KMS-11 (cell line): ENCODE data around the gene PPM1H.

Experiments
- H2AFZ ChIP-seq: fragments of 200-600 bp; sonication (generic); 2 replicates; pipeline ENCODE4 v1.6.1; 2016; ENCODE audit warnings: antibody characterized with exemption, mixed run types, low read depth
- H3K27ac ChIP-seq: fragments of 200-600 bp; sonication (generic); 2 replicates; pipeline ENCODE4 v1.6.1; 2016; ENCODE audit warnings: mild to moderate bottlenecking, mixed run types
- H3K27me3 ChIP-seq: fragments of 200-600 bp; sonication (generic); 2 replicates; pipeline ENCODE4 v1.6.1; 2017; ENCODE audit warnings: mild to moderate bottlenecking, low read depth, mixed run types, moderate library complexity; ENCODE audit not compliant: insufficient read depth
- H3K36me3 ChIP-seq: fragments of 200-600 bp; sonication (generic); 2 replicates; pipeline ENCODE4 v1.6.1; 2017; ENCODE audit warnings: mild to moderate bottlenecking, mixed run types; ENCODE audit not compliant: insufficient read depth
- H3K4me1 ChIP-seq: fragments of 200-600 bp; sonication (generic); 2 replicates; pipeline ENCODE4 v1.6.1; 2016; ENCODE audit warnings: mild to moderate bottlenecking, low read depth, mixed run types; ENCODE audit not compliant: poor library complexity, severe bottlenecking
- H3K4me2 ChIP-seq: fragments of 200-600 bp; sonication (generic); 2 replicates; pipeline ENCODE4 v1.7.0; 2016; ENCODE audit warnings: mild to moderate bottlenecking, mixed run types
- H3K4me3 ChIP-seq: fragments of 200-600 bp; sonication (generic); IDR thresholded peaks from 2 replicates; pipeline ENCODE4 v1.6.1; 2017; ENCODE audit warnings: low read depth, low read length, mixed read lengths; ENCODE audit not compliant: insufficient read depth
- H3K79me2 ChIP-seq: fragments of 200-600 bp; sonication (generic); 2 replicates; pipeline ENCODE4 v1.6.1; 2016; ENCODE audit warnings: low read depth, mixed run types; ENCODE audit not compliant: insufficient read depth
- H3K9ac ChIP-seq: fragments of 200-600 bp; sonication (generic); 2 replicates; pipeline ENCODE4 v1.6.1; 2016; ENCODE audit warnings: mild to moderate bottlenecking, mixed run types
- H4K20me1 ChIP-seq: fragments of 200-600 bp; sonication (generic); 2 replicates; pipeline ENCODE4 v1.6.1; 2016; ENCODE audit warnings: mild to moderate bottlenecking, mixed run types; ENCODE audit not compliant: insufficient read depth
- TF ChIP-seq, protein P1 (sequence below): fragments of 200-600 bp; sonication (generic); conservative IDR thresholded peaks from 2 replicates; pipeline ENCODE4 v1.6.1; 2017; ENCODE audit warnings: low read depth, mild to moderate bottlenecking, antibody characterized with exemption, low read length, moderate library complexity, mixed read lengths

Gene PPM1H

DNA sequence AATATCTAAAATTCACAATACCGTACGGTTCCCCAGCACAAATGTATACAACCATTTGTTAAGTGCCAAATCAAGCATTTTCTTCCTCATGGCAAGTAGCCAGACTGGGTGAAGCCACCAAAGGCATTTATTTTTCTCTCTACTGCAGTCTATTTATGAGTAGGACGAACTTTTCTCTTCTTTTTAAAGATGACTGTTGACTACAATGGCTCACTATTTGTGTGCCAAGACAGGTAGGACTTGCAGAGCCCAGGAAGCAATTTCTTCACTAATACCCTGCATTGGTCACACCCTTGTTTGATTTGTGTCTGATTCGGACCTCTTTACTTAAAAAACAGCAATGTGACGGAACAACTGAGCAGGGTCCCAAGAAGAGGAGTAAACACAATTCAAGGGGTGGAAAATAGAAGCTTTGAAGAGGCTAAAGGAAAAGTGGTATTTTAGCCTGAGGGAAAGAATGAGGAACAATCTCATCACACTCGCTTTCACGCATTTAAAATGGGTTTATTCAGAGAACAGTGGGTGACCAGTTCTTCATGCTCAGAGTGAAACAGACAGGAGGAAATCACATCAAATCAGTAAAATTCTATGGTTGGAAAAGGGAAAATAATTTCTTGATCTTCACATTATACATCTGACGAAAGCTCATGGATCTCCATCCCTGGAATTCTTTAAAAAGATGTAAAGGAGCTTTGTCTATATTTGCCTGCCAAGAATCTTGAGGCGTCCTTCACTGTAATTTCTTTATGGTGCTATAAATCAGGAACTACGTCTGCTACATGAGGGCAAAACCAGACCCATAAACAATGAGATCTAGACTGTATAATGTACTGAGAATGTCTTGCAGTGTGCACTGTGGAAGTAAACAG, 183.8 kb downstream of the PPM1H start:
- H3K4me3 ChIP-seq: no peak overlapping the region
- no peaks in the 10 kb centered on the region for H3K27me3 ChIP-seq
- TF ChIP-seq, protein P1, sequence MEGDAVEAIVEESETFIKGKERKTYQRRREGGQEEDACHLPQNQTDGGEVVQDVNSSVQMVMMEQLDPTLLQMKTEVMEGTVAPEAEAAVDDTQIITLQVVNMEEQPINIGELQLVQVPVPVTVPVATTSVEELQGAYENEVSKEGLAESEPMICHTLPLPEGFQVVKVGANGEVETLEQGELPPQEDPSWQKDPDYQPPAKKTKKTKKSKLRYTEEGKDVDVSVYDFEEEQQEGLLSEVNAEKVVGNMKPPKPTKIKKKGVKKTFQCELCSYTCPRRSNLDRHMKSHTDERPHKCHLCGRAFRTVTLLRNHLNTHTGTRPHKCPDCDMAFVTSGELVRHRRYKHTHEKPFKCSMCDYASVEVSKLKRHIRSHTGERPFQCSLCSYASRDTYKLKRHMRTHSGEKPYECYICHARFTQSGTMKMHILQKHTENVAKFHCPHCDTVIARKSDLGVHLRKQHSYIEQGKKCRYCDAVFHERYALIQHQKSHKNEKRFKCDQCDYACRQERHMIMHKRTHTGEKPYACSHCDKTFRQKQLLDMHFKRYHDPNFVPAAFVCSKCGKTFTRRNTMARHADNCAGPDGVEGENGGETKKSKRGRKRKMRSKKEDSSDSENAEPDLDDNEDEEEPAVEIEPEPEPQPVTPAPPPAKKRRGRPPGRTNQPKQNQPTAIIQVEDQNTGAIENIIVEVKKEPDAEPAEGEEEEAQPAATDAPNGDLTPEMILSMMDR: no peak
- no peak overlapping the region for H2AFZ ChIP-seq
- no peaks in the 10 kb centered on the region for H3K36me3 ChIP-seq
- no peaks in the 10 kb centered on the region for H3K4me1 ChIP-seq
- H3K9ac ChIP-seq: no peak overlapping the region
- H3K4me2 ChIP-seq: no peak overlapping the region
- no peaks in the 10 kb centered on the region for H4K20me1 ChIP-seq
- no peaks in the 10 kb centered on the region for H3K79me2 ChIP-seq
- H3K27ac ChIP-seq: no peak overlapping the region

DNA sequence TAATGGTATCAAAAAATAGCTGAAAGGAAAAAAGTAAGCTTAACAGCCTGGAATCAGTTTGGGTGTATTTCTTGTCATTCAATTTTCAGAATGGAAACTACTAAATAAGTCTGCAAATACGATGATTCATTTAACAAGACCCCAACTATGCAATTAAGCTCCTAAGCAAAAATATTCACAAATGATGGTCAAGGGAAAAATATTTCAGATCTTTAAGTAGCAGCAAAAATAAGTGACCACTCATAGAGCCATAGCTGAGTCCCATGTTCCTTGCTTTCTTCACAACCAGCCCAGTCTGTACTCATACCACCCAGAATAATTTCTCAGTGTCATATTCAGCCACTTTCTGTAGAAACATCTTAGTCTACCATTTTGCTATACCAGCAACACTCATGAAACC, 185.4 kb downstream of the PPM1H start:
- TF ChIP-seq, protein P1: no peak
- H2AFZ ChIP-seq: no peak overlapping the region
- no peaks in the 10 kb centered on the region for H3K36me3 ChIP-seq
- H3K27me3 ChIP-seq: no peaks in the 10 kb centered on the region
- H3K9ac ChIP-seq: no peak overlapping the region
- H3K79me2 ChIP-seq: no peaks in the 10 kb centered on the region
- no peaks in the 10 kb centered on the region for H4K20me1 ChIP-seq
- H3K4me3 ChIP-seq: no peak overlapping the region
- no peak overlapping the region for H3K4me2 ChIP-seq
- no peaks in the 10 kb centered on the region for H3K4me1 ChIP-seq
- no peak overlapping the region for H3K27ac ChIP-seq

DNA sequence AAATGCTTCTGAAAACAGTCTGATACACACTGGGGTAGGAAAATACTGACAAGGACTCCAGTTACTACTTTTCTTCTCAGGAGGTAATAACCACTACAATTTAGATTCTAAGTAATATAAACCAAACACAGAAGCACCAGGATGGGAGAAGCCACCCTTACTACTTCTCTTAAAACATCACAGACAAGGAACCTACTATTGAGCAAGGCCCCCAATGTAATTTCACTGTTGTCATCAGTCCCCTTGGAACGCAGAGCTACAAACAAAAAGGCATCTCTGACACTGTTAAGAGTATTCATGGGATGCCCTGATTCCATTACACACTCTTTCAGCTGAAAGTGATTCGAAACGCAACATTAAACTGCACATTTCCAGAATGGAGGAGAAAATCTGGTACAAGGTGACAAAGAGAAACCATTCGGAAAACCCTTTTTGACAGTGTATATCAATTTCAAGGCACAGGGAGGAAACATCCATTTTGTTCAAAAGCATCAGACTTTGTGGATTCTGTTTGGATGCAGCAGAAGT, 185.9 kb downstream of the PPM1H start:
- Histone ChIP-seq H3K9ac (no peak overlapping the region), H3K27me3 (no peaks in the 10 kb centered on the region), H3K27ac (no peak overlapping the region), H3K4me2 (no peak overlapping the region), H3K4me3 (no peak overlapping the region), H3K79me2 (no peaks in the 10 kb centered on the region), H4K20me1 (no peaks in the 10 kb centered on the region), H3K36me3 (no peaks in the 10 kb centered on the region), H3K4me1 (no peaks in the 10 kb centered on the region), H2AFZ (no peak overlapping the region)
- TF ChIP-seq, protein P1: no peak

DNA sequence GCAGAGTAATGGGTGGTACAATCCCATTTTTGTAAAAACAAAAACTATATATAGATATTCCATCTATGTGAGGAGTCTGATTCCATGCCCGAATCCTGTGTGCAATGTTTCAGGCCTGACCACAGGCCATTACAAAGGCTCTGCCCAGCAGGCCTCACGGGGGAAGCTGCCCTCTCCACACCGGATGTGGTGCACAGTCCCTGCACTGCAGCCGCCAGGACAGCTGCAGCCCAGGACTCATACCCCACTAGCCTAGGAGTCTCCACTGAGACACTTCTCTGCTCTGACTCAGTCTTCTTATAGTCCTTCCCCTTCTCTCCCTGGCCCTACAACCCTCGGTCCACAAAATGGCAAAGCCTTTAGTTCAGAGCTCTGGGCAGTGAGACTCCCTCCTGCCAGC, 190.4 kb downstream of the PPM1H start:
- no peaks in the 10 kb centered on the region for H3K36me3 ChIP-seq
- TF ChIP-seq, protein P1: no peak
- H4K20me1 ChIP-seq: no peaks in the 10 kb centered on the region
- H3K9ac ChIP-seq: no peak overlapping the region
- no peak overlapping the region for H2AFZ ChIP-seq
- no peaks in the 10 kb centered on the region for H3K79me2 ChIP-seq
- no peak overlapping the region for H3K27ac ChIP-seq
- no peak overlapping the region for H3K4me3 ChIP-seq
- no peak overlapping the region for H3K4me2 ChIP-seq
- H3K4me1 ChIP-seq: no peaks in the 10 kb centered on the region
- no peaks in the 10 kb centered on the region for H3K27me3 ChIP-seq
